ENCODE measurements around the gene IL32. TPM values are rescaled to one million over a fixed set of nuclear protein-coding genes. Genes with fewer than 3 reads are reported as not detected.

Gene IL32
- total RNA-seq, 2 donors from 2014 or later, result 265 to 865 TPM

Other genes starting within 250 kb of the IL32 start
- 1 to 10 TPM; 1.7 to 6.4 TPM for gene PRSS21, start 248.4 kb upstream of the IL32 start, total RNA-seq
- gene ZG16B, start 235.3 kb upstream of the IL32 start, total RNA-seq, result 10 to 100 TPM; 40.9 to 50.0 TPM
- gene PRSS22, start 207.5 kb upstream of the IL32 start, total RNA-seq, result 10 to 100 TPM in 1 of 2 donors, under 1 TPM in 1; 0.78 to 12.9 TPM
- gene FLYWCH2, start 182.4 kb upstream of the IL32 start, total RNA-seq, result 10 to 100 TPM; 20.7 to 30.8 TPM
- 10 to 100 TPM; 23.0 to 27.3 TPM for gene FLYWCH1, start 153.7 kb upstream of the IL32 start, total RNA-seq
- 1 to 10 TPM in 1 of 2 donors, under 1 TPM in 1; 0.89 to 1.1 TPM for gene KREMEN2, start 101.4 kb upstream of the IL32 start, total RNA-seq
- gene PAQR4, start 96.3 kb upstream of the IL32 start, total RNA-seq, result 10 to 100 TPM in 1 of 2 donors, 1 to 10 TPM in 1; 8.7 to 12.7 TPM
- 10 to 100 TPM in 1 of 2 donors, 1 to 10 TPM in 1; 4.4 to 12.6 TPM for gene PKMYT1, start 85.2 kb upstream of the IL32 start, total RNA-seq
- under 1 TPM; 0.40 to 0.42 TPM for gene CLDN9, start 52.7 kb upstream of the IL32 start, total RNA-seq
- not detected for gene CLDN6, start 47.5 kb upstream of the IL32 start, total RNA-seq
- gene TNFRSF12A, start 45.3 kb upstream of the IL32 start, total RNA-seq, result 10 to 100 TPM; 10.5 to 19.3 TPM
- 10 to 100 TPM; 26.6 to 31.4 TPM for gene HCFC1R1, start 41.7 kb upstream of the IL32 start, total RNA-seq
- gene THOC6, start 41.6 kb upstream of the IL32 start, total RNA-seq, result 10 to 100 TPM; 18.8 to 19.3 TPM
- 100 to 1,000 TPM in 1 of 2 donors, 10 to 100 TPM in 1; 91.8 to 107 TPM for gene BICDL2, start 28.7 kb upstream of the IL32 start, total RNA-seq
- gene MMP25, start 19.1 kb upstream of the IL32 start, total RNA-seq, result 1 to 10 TPM in 1 of 2 donors, under 1 TPM in 1; 0.70 to 1.1 TPM
- not detected for gene ZSCAN10, start 33.7 kb downstream of the IL32 start, total RNA-seq
- 1 to 10 TPM; 8.2 to 9.6 TPM for gene ZNF205, start 46.9 kb downstream of the IL32 start, total RNA-seq
- gene ZNF213, start 69.4 kb downstream of the IL32 start, total RNA-seq, result 10 to 100 TPM; 12.3 to 13.8 TPM
- not detected for gene OR1F1, start 122.6 kb downstream of the IL32 start, total RNA-seq
- gene ZNF200, start 169.5 kb downstream of the IL32 start, total RNA-seq, result 1 to 10 TPM; 6.0 to 6.1 TPM
- under 1 TPM; 0.37 to 0.67 TPM for gene MEFV, start 191.0 kb downstream of the IL32 start, total RNA-seq
- gene ZNF263, start 217.9 kb downstream of the IL32 start, total RNA-seq, result 10 to 100 TPM; 21.2 to 24.3 TPM
- 1 to 10 TPM; 1.8 to 2.1 TPM for gene TIGD7, start 239.8 kb downstream of the IL32 start, total RNA-seq
- 10 to 100 TPM; 17.9 to 24.1 TPM for gene ZNF75A, start 239.9 kb downstream of the IL32 start, total RNA-seq